Activated T-helper 1 cell treated with Interleukin-2 at 50 U/mL for 16 hours (primary cell): ENCODE results near the gene CHAD.
"Not testable (repeated sequence)": the region's sequence is repeated elsewhere in the genome, so short reads cannot be mapped to it uniquely, and the experiment has no call there.

Experiments used
- DNase-seq: peaks from one replicate; pipeline ENCODE4 v3.0.0-alpha.2; 2020; ENCODE audit warnings: low read depth

Gene CHAD

GRCh38 chr17:50475362-50475761 lies 6.7 kb upstream of the CHAD start:
- DNase-seq = no peak

GRCh38 chr17:50474523-50474922 lies 5.8 kb upstream of the CHAD start:
- no peak for DNase-seq

GRCh38 chr17:50473901-50474300 lies 5.2 kb upstream of the CHAD start:
- no peak for DNase-seq

GRCh38 chr17:50472761-50473161 lies 4.1 kb upstream of the CHAD start:
- not testable (repeated sequence) for DNase-seq

GRCh38 chr17:50472286-50472685 lies 3.6 kb upstream of the CHAD start:
- no peak for DNase-seq

GRCh38 chr17:50471009-50471905 lies 2.6 kb upstream of the CHAD start:
- no peak for DNase-seq

- DNase-seq = no peak
These were observed 1.7 kb upstream of the CHAD start for GRCh38 chr17:50470426-50470825.

- no peak for DNase-seq
These were observed 1.1 kb upstream of the CHAD start for GRCh38 chr17:50469671-50470305.

GRCh38 chr17:50469208-50469605 lies 527 bp upstream of the CHAD start:
- DNase-seq = no peak

GRCh38 chr17:50467855-50468303 lies 801 bp downstream of the CHAD start:
- DNase-seq = no peak

- no peak for DNase-seq
These were observed 1.4 kb downstream of the CHAD start for GRCh38 chr17:50467114-50467854.

- no peak for DNase-seq
These were observed 2.1 kb downstream of the CHAD start for GRCh38 chr17:50466371-50467113.

- DNase-seq = no peak
These were observed 3.0 kb downstream of the CHAD start for GRCh38 chr17:50465635-50466034.

- DNase-seq = no peak
These were observed 3.5 kb downstream of the CHAD start for GRCh38 chr17:50465171-50465570.

- DNase-seq = no peak
These were observed 3.9 kb downstream of the CHAD start for GRCh38 chr17:50464736-50465135.

GRCh38 chr17:50464121-50464520 lies 4.6 kb downstream of the CHAD start:
- DNase-seq = no peak

GRCh38 chr17:50462446-50462845 lies 6.2 kb downstream of the CHAD start:
- DNase-seq = no peak

GRCh38 chr17:50461550-50462132 lies 7.0 kb downstream of the CHAD start:
- no peak for DNase-seq

- no peak for DNase-seq
These were observed 7.7 kb downstream of the CHAD start for GRCh38 chr17:50460831-50461526.

GRCh38 chr17:50459756-50460155 lies 8.9 kb downstream of the CHAD start:
- DNase-seq = no peak
